ENCODE results near the gene TRIM65. TPM values are rescaled to one million over a fixed set of nuclear protein-coding genes. Genes with fewer than 3 reads are reported as not detected.
A peak's percentile ranks its signal among the peaks of the same experiment; 100 is the strongest.

TRIM65 gene
- 30.7 TPM for polyA plus RNA-seq (2012; ENCODE audit: insufficient read depth, insufficient read length)

- peak within 1 kb of the TSS; percentile 69 for H3K4me3 ChIP-seq (ENCODE audit: low read length)
- peak; percentile 42 for DNase-seq (ENCODE audit: low read depth, low spot score)
Observed at GRCh38 chr17:75896415-75897159, at the start of gene TRIM65. Gene TRIM65 (minus strand): TSS chr17:75896951. CDS start chr17:75896937, 14 bp downstream.

GRCh38 chr17:75945211-75945610, 48.5 kb upstream of the TRIM65 start:
- no peak for DNase-seq (ENCODE audit: low read depth, low spot score)
- no peak overlapping the region for H3K4me3 ChIP-seq (ENCODE audit: low read length)

- no peak for DNase-seq (ENCODE audit: low read depth, low spot score)
- no peak overlapping the region for H3K4me3 ChIP-seq (ENCODE audit: low read length)
Observed at GRCh38 chr17:75943491-75943890, 46.7 kb upstream of the TRIM65 start.

GRCh38 chr17:75942473-75942872, 45.7 kb upstream of the TRIM65 start:
- DNase-seq (ENCODE audit: low read depth, low spot score), result no peak
- H3K4me3 ChIP-seq (ENCODE audit: low read length), result no peak overlapping the region

- peak overlapping the region; percentile 89 for H3K4me3 ChIP-seq (ENCODE audit: low read length)
- no peak for DNase-seq (ENCODE audit: low read depth, low spot score)
Observed at GRCh38 chr17:75941442-75941819, 44.7 kb upstream of the TRIM65 start.

GRCh38 chr17:75940727-75941441, 44.1 kb upstream of the TRIM65 start, which contains the start of gene FBF1:
Gene FBF1 (minus strand): TSS chr17:75941042. CDS start chr17:75938149, 2,893 bp downstream.
- DNase-seq (ENCODE audit: low read depth, low spot score), result peak; percentile 77
- H3K4me3 ChIP-seq (ENCODE audit: low read length), result peak within 1 kb of the TSS; percentile 89

- DNase-seq (ENCODE audit: low read depth, low spot score), result no peak
- H3K4me3 ChIP-seq (ENCODE audit: low read length), result no peak overlapping the region
Observed at GRCh38 chr17:75937652-75938051, 40.9 kb upstream of the TRIM65 start.

- no peak overlapping the region for H3K4me3 ChIP-seq (ENCODE audit: low read length)
- no peak for DNase-seq (ENCODE audit: low read depth, low spot score)
Observed at GRCh38 chr17:75933808-75934207, 37.1 kb upstream of the TRIM65 start.

GRCh38 chr17:75932852-75933251, 36.1 kb upstream of the TRIM65 start:
- DNase-seq (ENCODE audit: low read depth, low spot score), result no peak
- no peak overlapping the region for H3K4me3 ChIP-seq (ENCODE audit: low read length)

- no peak for DNase-seq (ENCODE audit: low read depth, low spot score)
- H3K4me3 ChIP-seq (ENCODE audit: low read length), result no peak overlapping the region
Observed at GRCh38 chr17:75931062-75931461, 34.3 kb upstream of the TRIM65 start.

- H3K4me3 ChIP-seq (ENCODE audit: low read length), result no peak overlapping the region
- no peak for DNase-seq (ENCODE audit: low read depth, low spot score)
Observed at GRCh38 chr17:75927286-75927922, 30.7 kb upstream of the TRIM65 start.

GRCh38 chr17:75926456-75926855, 29.7 kb upstream of the TRIM65 start:
- H3K4me3 ChIP-seq (ENCODE audit: low read length), result no peak overlapping the region
- DNase-seq (ENCODE audit: low read depth, low spot score), result no peak

GRCh38 chr17:75925912-75926311, 29.2 kb upstream of the TRIM65 start:
- no peak for DNase-seq (ENCODE audit: low read depth, low spot score)
- H3K4me3 ChIP-seq (ENCODE audit: low read length), result no peak overlapping the region

GRCh38 chr17:75925103-75925502, 28.4 kb upstream of the TRIM65 start:
- no peak for DNase-seq (ENCODE audit: low read depth, low spot score)
- no peak overlapping the region for H3K4me3 ChIP-seq (ENCODE audit: low read length)

GRCh38 chr17:75922963-75923874, 26.5 kb upstream of the TRIM65 start:
- no peak overlapping the region for H3K4me3 ChIP-seq (ENCODE audit: low read length)
- no peak for DNase-seq (ENCODE audit: low read depth, low spot score)

- no peak for DNase-seq (ENCODE audit: low read depth, low spot score)
- H3K4me3 ChIP-seq (ENCODE audit: low read length), result no peak overlapping the region
Observed at GRCh38 chr17:75922173-75922961, 25.6 kb upstream of the TRIM65 start.

GRCh38 chr17:75921596-75921995, 24.8 kb upstream of the TRIM65 start:
- no peak for DNase-seq (ENCODE audit: low read depth, low spot score)
- no peak overlapping the region for H3K4me3 ChIP-seq (ENCODE audit: low read length)

- H3K4me3 ChIP-seq (ENCODE audit: low read length), result no peak overlapping the region
- no peak for DNase-seq (ENCODE audit: low read depth, low spot score)
Observed at GRCh38 chr17:75920045-75920560, 23.4 kb upstream of the TRIM65 start.
